BLaER1 treated with 17β-estradiol and CSF1 and Interleukin-3, amounts not matched to agents 10 nM and 100 nM (cell line): ENCODE measurements around the gene SPECC1L.
A peak's percentile ranks its signal among the peaks of the same experiment; 100 is the strongest.

Experiments used
- H3K27ac ChIP-seq, 11 experiments: shearing (Covaris generic); formaldehyde crosslinking; 2 replicates each; pipeline ENCODE4 v1.8.1; 2022
- H3K27me3 ChIP-seq, 11 experiments: shearing (Covaris generic); formaldehyde crosslinking; 2 replicates each; pipeline ENCODE4 v1.8.1; 2022
- H3K36me3 ChIP-seq, 11 experiments: shearing (Covaris generic); formaldehyde crosslinking; 2 replicates each; pipeline ENCODE4 v1.8.1; 2022
- H3K4me1 ChIP-seq, 10 experiments: shearing (Covaris generic); formaldehyde crosslinking; 2 replicates each; pipeline ENCODE4 v1.8.1; 2022
- H3K4me2 ChIP-seq, 11 experiments: shearing (Covaris generic); formaldehyde crosslinking; 2 replicates each; pipeline ENCODE4 v1.8.1; 2022
- H3K4me3 ChIP-seq, 10 experiments: shearing (Covaris generic); formaldehyde crosslinking; 2 replicates each; pipeline ENCODE4 v1.8.1; 2022
- H3K9ac ChIP-seq, 11 experiments: shearing (Covaris generic); formaldehyde crosslinking; 2 replicates each; pipeline ENCODE4 v1.8.1; 2022
- H3K9me3 ChIP-seq, 11 experiments: shearing (Covaris generic); formaldehyde crosslinking; replicated peaks in 1 of 11; 2 replicates each; pipeline ENCODE4 v1.8.1; 2022
- H4K20me1 ChIP-seq, 11 experiments: shearing (Covaris generic); formaldehyde crosslinking; 2 replicates each; pipeline ENCODE4 v1.8.1; 2022
- Cebpa-rat ChIP-seq, 11 experiments: shearing (Covaris generic); IDR thresholded peaks; 2 replicates each; pipeline ENCODE4 v1.8.1; 2022

SPECC1L gene

GRCh38 chr22:24430431-24431308 lies 160.0 kb downstream of the SPECC1L start:
- Histone ChIP-seq H3K9me3 (no peaks in the 10 kb centered on the region), H3K4me3 (no peak overlapping the region), H3K4me2 (peak overlapping the region; percentile 90 to 99 (median 97)), H3K4me1 (peaks cover 100% of the 10 kb centered on the region in 10 experiments), H3K27ac (peak overlapping the region in 10 of 11 experiments; percentile 71 to 95 (median 90); a peak in 19 of 22 replicates), H4K20me1 (peaks cover 0 to 16% (median 0%) of the 10 kb centered on the region in 11 experiments; a peak in 5 of 22 replicates), H3K9ac (peak overlapping the region in 9 of 11 experiments; percentile 31 to 85 (median 76); a peak in 16 of 22 replicates), H3K36me3 (no peaks in the 10 kb centered on the region), H3K27me3 (0 out of 22 replicates have a peak, but pooled peaks cover 0 to 4% (median 0%) of the 10 kb centered on the region in 11 experiments)
- TF ChIP-seq Cebpa-rat (IDR thresholded peaks at IDR 0.05), result no peak

- peak overlapping the region in 9 of 11 experiments; percentile 16 to 84 (median 69); a peak in 13 of 22 replicates for H3K9ac ChIP-seq
- peak overlapping the region in 10 of 11 experiments; percentile 46 to 95 (median 90); a peak in 16 of 22 replicates for H3K27ac ChIP-seq
- peaks cover 100% of the 10 kb centered on the region in 10 experiments for H3K4me1 ChIP-seq
- TF ChIP-seq Cebpa-rat (IDR thresholded peaks at IDR 0.05), result no peak
- H3K27me3 ChIP-seq, result no peaks in the 10 kb centered on the region
- H3K9me3 ChIP-seq, result no peaks in the 10 kb centered on the region
- peak overlapping the region; percentile 90 to 99 (median 97) for H3K4me2 ChIP-seq
- peaks cover 0 to 16% (median 0%) of the 10 kb centered on the region in 11 experiments; a peak in 5 of 22 replicates for H4K20me1 ChIP-seq
- H3K4me3 ChIP-seq, result peak overlapping the region in 2 of 10 experiments; percentile 32 to 44; a peak in 3 of 20 replicates
- no peaks in the 10 kb centered on the region for H3K36me3 ChIP-seq
Observed at GRCh38 chr22:24431309-24432034, 160.8 kb downstream of the SPECC1L start.

GRCh38 chr22:24432059-24432853 lies 161.6 kb downstream of the SPECC1L start:
- H3K4me2 ChIP-seq, result peak overlapping the region; percentile 90 to 99 (median 97)
- TF ChIP-seq Cebpa-rat (IDR thresholded peaks at IDR 0.05), result no peak
- H4K20me1 ChIP-seq, result peaks cover 0 to 16% (median 0%) of the 10 kb centered on the region in 11 experiments; a peak in 5 of 22 replicates
- H3K4me3 ChIP-seq, result peak overlapping the region in 2 of 10 experiments; percentile 32 to 44; a peak in 5 of 20 replicates
- no peaks in the 10 kb centered on the region for H3K27me3 ChIP-seq
- peak overlapping the region in 10 of 11 experiments; percentile 11 to 82 (median 55); a peak in 17 of 22 replicates for H3K9ac ChIP-seq
- no peaks in the 10 kb centered on the region for H3K36me3 ChIP-seq
- peak overlapping the region; percentile 6 to 95 (median 87); a peak in 18 of 22 replicates for H3K27ac ChIP-seq
- H3K4me1 ChIP-seq, result peaks cover 100% of the 10 kb centered on the region in 10 experiments
- H3K9me3 ChIP-seq, result no peaks in the 10 kb centered on the region

GRCh38 chr22:24433001-24433827 lies 162.6 kb downstream of the SPECC1L start:
- no peaks in the 10 kb centered on the region for H3K27me3 ChIP-seq
- peaks cover 100% of the 10 kb centered on the region in 10 experiments for H3K4me1 ChIP-seq
- peaks cover 0 to 16% (median 0%) of the 10 kb centered on the region in 11 experiments; a peak in 5 of 22 replicates for H4K20me1 ChIP-seq
- no peaks in the 10 kb centered on the region for H3K36me3 ChIP-seq
- no peaks in the 10 kb centered on the region for H3K9me3 ChIP-seq
- peak overlapping the region in 3 of 10 experiments; percentile 18 to 26 (median 21); a peak in 4 of 20 replicates for H3K4me3 ChIP-seq
- H3K4me2 ChIP-seq, result peak overlapping the region; percentile 90 to 99 (median 97)
- peak overlapping the region; percentile 64 to 82 (median 71); a peak in 21 of 22 replicates for H3K9ac ChIP-seq
- TF ChIP-seq Cebpa-rat (IDR thresholded peaks at IDR 0.05), result no peak
- peak overlapping the region; percentile 76 to 95 (median 87) for H3K27ac ChIP-seq

- Histone ChIP-seq H4K20me1 (peaks cover 0 to 16% (median 0%) of the 10 kb centered on the region in 11 experiments; a peak in 5 of 22 replicates), H3K4me1 (peaks cover 100% of the 10 kb centered on the region in 10 experiments), H3K9ac (peak overlapping the region; percentile 64 to 82 (median 73)), H3K4me3 (peak overlapping the region in 7 of 10 experiments; percentile 15 to 62 (median 39); a peak in 9 of 20 replicates), H3K27ac (peak overlapping the region; percentile 76 to 95 (median 87)), H3K27me3 (no peaks in the 10 kb centered on the region), H3K4me2 (peak overlapping the region; percentile 90 to 99 (median 97)), H3K9me3 (no peaks in the 10 kb centered on the region), H3K36me3 (no peaks in the 10 kb centered on the region)
- no peak for TF ChIP-seq Cebpa-rat (IDR thresholded peaks at IDR 0.05)
Observed at GRCh38 chr22:24433828-24434470, 163.3 kb downstream of the SPECC1L start.

GRCh38 chr22:24434471-24435322 lies 164.1 kb downstream of the SPECC1L start:
- H3K27me3 ChIP-seq, result no peaks in the 10 kb centered on the region
- TF ChIP-seq Cebpa-rat (IDR thresholded peaks at IDR 0.05), result no peak
- peak overlapping the region; percentile 64 to 82 (median 73) for H3K9ac ChIP-seq
- peak overlapping the region; percentile 90 to 99 (median 97) for H3K4me2 ChIP-seq
- H3K4me3 ChIP-seq, result peak overlapping the region in 9 of 10 experiments; percentile 8 to 62 (median 39); a peak in 13 of 20 replicates
- H3K9me3 ChIP-seq, result no peaks in the 10 kb centered on the region
- no peaks in the 10 kb centered on the region for H3K36me3 ChIP-seq
- peaks cover 0 to 16% (median 0%) of the 10 kb centered on the region in 11 experiments; a peak in 5 of 22 replicates for H4K20me1 ChIP-seq
- H3K4me1 ChIP-seq, result peaks cover 99 to 100% (median 100%) of the 10 kb centered on the region in 10 experiments
- H3K27ac ChIP-seq, result peak overlapping the region; percentile 76 to 95 (median 87)
